Neutrophil (primary cell): Measurements from ENCODE around the gene SOX10.

ENCODE experiments used
- H3K27ac ChIP-seq: fragments of 200-600 bp; sonication (generic); 2 replicates; pipeline ENCODE4 v1.5.1; 2016; ENCODE audit warnings: mild to moderate bottlenecking, moderate library complexity
- H3K27me3 ChIP-seq: fragments of 200-600 bp; sonication (generic); 2 replicates; pipeline ENCODE4 v1.6.0; 2016; ENCODE audit warnings: mild to moderate bottlenecking
- H3K36me3 ChIP-seq: fragments of 200-600 bp; sonication (generic); 2 replicates; pipeline ENCODE4 v1.5.1; 2017
- H3K4me1 ChIP-seq, 2 experiments: fragments of 200-600 bp in 1 of 2; sonication (generic) in 1 of 2; 1 replicate in 1 of 2; 2 replicates in 1 of 2; pipeline versions ENCODE4 v1.5.1 to v1.6.1; 2013 to 2016; ENCODE audit warnings: low read depth in 1 of 2, low read length in 1 of 2, mild to moderate bottlenecking in 1 of 2, moderate library complexity in 1 of 2; ENCODE audit not compliant: control insufficient read depth in 1 of 2, insufficient read depth in 1 of 2
- H3K4me3 ChIP-seq, 2 experiments: fragments of 200-600 bp in 1 of 2; sonication (generic) in 1 of 2; 1 replicate in 1 of 2; 2 replicates in 1 of 2; pipeline ENCODE4 v1.5.1; 2013 to 2016; ENCODE audit warnings: low read depth in 1 of 2, low read length in 1 of 2, mild to moderate bottlenecking in 1 of 2, moderate library complexity in 1 of 2
- H3K9me3 ChIP-seq: fragments of 200-600 bp; sonication (generic); 2 replicates; pipeline ENCODE4 v1.5.1; 2016
- CTCF ChIP-seq: fragments of 200-600 bp; sonication (generic); IDR thresholded peaks from 2 replicates; pipeline ENCODE4 v1.5.1; 2016; ENCODE audit warnings: antibody characterized with exemption

SOX10 gene

DNA sequence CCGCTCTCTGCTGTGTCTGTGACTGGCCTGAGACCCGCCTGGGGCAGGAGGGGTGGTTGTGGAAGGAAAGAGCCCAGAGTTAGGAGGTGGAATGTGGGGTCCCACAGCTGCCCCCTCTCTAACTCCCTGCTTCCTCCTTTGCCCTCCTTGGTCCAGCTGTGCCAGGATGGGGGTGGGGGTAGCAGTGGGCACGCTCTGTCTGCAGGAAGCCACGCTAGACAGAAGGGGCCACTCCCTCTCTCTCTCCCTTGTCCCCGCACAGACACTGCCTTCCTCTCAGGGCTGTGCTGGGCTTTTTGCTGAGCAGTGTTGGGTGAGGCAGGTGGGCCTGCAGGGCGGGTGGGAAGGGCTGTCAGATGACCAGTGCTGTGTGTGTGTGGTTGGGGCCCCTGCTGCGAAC is 2.0 kb upstream of the SOX10 start:
- TF ChIP-seq CTCF = no peak
- no peaks in the 10 kb centered on the region for H3K9me3 ChIP-seq
- no peaks in the 10 kb centered on the region for H3K27me3 ChIP-seq
- no peaks in the 10 kb centered on the region for H3K4me1 ChIP-seq
- H3K27ac ChIP-seq = no peak overlapping the region
- H3K4me3 ChIP-seq = no peak overlapping the region
- H3K36me3 ChIP-seq = no peaks in the 10 kb centered on the region

- TF ChIP-seq CTCF = no peak
- Histone ChIP-seq H3K4me1 (no peaks in the 10 kb centered on the region), H3K4me3 (no peak overlapping the region), H3K27ac (no peak overlapping the region), H3K9me3 (no peaks in the 10 kb centered on the region), H3K36me3 (no peaks in the 10 kb centered on the region), H3K27me3 (no peaks in the 10 kb centered on the region)
These were observed 1.5 kb upstream of the SOX10 start for GRCh38 chr22:37985751-37986281.

DNA sequence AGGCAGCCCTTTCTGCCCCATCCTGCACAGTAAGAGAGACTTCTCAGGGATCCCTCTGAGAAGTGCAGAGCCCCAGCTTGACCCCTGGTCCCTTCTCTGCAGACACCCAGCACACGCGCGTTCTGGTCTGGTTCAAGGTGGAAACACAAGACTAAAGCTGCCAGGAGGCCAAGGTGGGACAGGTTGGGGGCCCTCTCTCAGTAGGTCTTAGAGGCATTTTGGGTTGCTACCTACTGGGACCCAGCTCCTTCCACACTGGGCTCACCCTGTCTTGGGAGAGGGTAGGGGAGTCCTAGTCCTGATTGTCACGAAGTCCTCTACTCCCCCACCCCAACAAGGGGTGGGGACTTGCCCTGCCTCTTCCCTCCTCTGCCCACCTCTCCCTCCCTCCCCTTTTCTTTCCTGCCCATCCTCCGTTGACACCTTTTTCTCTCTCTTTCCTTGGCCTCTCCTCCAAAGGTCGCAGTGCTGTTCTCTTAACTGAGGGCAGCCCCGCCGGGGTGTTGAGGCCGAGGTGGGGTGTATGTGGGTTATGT is 763 bp upstream of the SOX10 start:
- H3K9me3 ChIP-seq = no peaks in the 10 kb centered on the region
- no peak overlapping the region for H3K27ac ChIP-seq
- H3K36me3 ChIP-seq = no peaks in the 10 kb centered on the region
- H3K4me1 ChIP-seq = no peaks in the 10 kb centered on the region
- H3K4me3 ChIP-seq = no peak overlapping the region
- no peak for TF ChIP-seq CTCF
- no peaks in the 10 kb centered on the region for H3K27me3 ChIP-seq

DNA sequence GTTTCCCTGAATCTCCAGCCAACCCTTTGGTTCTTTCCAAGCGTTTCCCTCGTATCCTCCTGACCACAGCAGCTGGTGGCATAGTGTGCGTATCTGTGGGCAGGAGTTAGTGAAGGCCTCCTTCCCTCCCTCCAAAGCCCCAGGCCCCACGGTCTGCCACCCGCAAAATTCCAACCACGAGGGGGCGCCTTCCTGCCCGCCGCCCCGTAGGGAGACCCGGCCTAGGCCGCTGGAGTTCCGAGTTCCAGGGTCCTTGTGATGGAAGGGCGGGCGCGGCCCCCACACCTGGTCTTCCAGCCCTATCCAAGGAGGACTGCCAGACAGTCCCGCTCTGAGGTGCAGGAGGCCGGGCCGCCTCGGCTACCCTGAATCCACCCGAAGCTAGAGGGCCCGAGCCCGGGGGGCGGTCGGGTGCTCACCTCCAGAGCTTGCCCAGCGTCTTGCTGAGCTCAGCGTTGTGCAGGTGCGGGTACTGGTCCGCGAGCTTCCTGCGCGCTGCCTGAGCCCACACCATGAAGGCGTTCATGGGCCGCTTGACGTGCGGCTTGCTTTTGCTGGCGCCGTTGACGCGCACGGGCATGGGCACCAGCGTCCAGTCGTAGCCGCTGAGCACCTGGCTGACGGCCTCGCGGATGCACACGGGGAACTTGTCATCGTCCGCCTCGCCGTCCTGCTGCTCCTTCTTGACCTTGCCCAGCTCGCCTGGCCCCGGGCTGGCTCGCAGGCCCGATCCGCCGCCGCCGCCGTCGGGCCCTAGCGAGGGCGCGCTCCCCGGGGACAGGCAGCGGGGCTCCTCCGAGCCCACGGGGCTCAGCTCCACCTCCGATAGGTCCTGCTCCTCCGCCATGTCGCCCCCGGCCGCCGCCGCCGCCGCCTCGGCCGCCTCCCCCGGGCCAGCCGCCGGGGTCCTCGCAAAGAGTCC is 1.2 kb downstream of the SOX10 start:
- Histone ChIP-seq H3K27me3 (no peaks in the 10 kb centered on the region), H3K36me3 (no peaks in the 10 kb centered on the region), H3K27ac (no peak overlapping the region), H3K9me3 (no peaks in the 10 kb centered on the region), H3K4me1 (no peaks in the 10 kb centered on the region), H3K4me3 (no peak overlapping the region)
- TF ChIP-seq CTCF = no peak

- H3K27me3 ChIP-seq = no peaks in the 10 kb centered on the region
- H3K27ac ChIP-seq = no peak overlapping the region
- no peaks in the 10 kb centered on the region for H3K36me3 ChIP-seq
These were observed 2.1 kb downstream of the SOX10 start for GRCh38 chr22:37982151-37982785.

More at GRCh38 chr22:37982151-37982785, 2.1 kb downstream of the SOX10 start:
- Histone ChIP-seq H3K4me1 (no peaks in the 10 kb centered on the region), H3K9me3 (no peaks in the 10 kb centered on the region), H3K4me3 (no peak overlapping the region)
- TF ChIP-seq CTCF = no peak
